Activated T-helper 17 cell treated with anti-CD3 and anti-CD28 coated beads, Interleukin-2, amount 50 U/mL, for 72 hours (primary cell): ENCODE results near the gene CHAC2. TPM values are rescaled to one million over a fixed set of nuclear protein-coding genes. Genes with fewer than 3 reads are reported as not detected.
"Not testable (repeated sequence)": the region's sequence is repeated elsewhere in the genome, so short reads cannot be mapped to it uniquely, and the experiment has no call there.

Experiments
- ATAC-seq: fragments of 150-1000 bp; cut with Tn5 transposase; replicated peaks from 2 replicates; pipeline ENCODE4 v1.10.0; 2021; ENCODE audit warnings: mild to moderate bottlenecking, moderate library complexity
- H3K27ac Mint-ChIP-seq: one replicate; pipeline ENCODE4 v1.8.0; 2022; ENCODE audit warnings: mixed read lengths
- H3K27me3 Mint-ChIP-seq: one replicate; pipeline ENCODE4 v1.8.0; 2022; ENCODE audit warnings: mixed read lengths
- H3K36me3 Mint-ChIP-seq: one replicate; pipeline ENCODE4 v1.8.0; 2022; ENCODE audit warnings: low read depth, mild to moderate bottlenecking, mixed read lengths
- H3K4me1 Mint-ChIP-seq: one replicate; pipeline ENCODE4 v1.8.0; 2022; ENCODE audit warnings: mixed read lengths
- H3K4me3 Mint-ChIP-seq: one replicate; pipeline ENCODE4 v1.8.0; 2022; ENCODE audit warnings: mild to moderate bottlenecking, mixed read lengths
- H3K9me3 Mint-ChIP-seq: one replicate; pipeline ENCODE4 v1.8.0; 2022; ENCODE audit warnings: mixed read lengths
- total RNA-seq, 2 donors: library from RNA; stranded (reverse); gene quantifications; one replicate each; pipeline ENCODE4 v1.2.3, GENCODE V29; 2022

CHAC2 gene
- 10 to 100 TPM in 1 of 2 donors, 1 to 10 TPM in 1; 3.3 to 17.7 TPM for total RNA-seq

GRCh38 chr2:53767405-53768241 is at the start of gene CHAC2:
Gene CHAC2 (plus strand): TSS chr2:53767804. CDS start chr2:53767887, 83 bp downstream.
- ATAC-seq, result peak; percentile 93
- H3K9me3 Mint-ChIP-seq, result no peaks in the 10 kb centered on the region
- H3K4me3 Mint-ChIP-seq, result peak within 1 kb of the TSS; percentile 93
- peaks cover 30% of the 10 kb centered on the region for H3K36me3 Mint-ChIP-seq
- no peaks in the 10 kb centered on the region for H3K27me3 Mint-ChIP-seq
- peaks cover 15% of the 10 kb centered on the region for H3K4me1 Mint-ChIP-seq
- peak within 1 kb of the TSS; percentile 91 for H3K27ac Mint-ChIP-seq

- H3K9me3 Mint-ChIP-seq, ATAC-seq, H3K4me3 Mint-ChIP-seq, H3K27ac Mint-ChIP-seq, H3K27me3 Mint-ChIP-seq: not testable (repeated sequence)
- Mint-ChIP-seq H3K4me1 (peaks cover 21% of the 10 kb centered on the region), H3K36me3 (peaks cover 62% of the 10 kb centered on the region)
These were observed 46.7 kb upstream of the CHAC2 start for GRCh38 chr2:53720944-53721343.

- peak overlapping the region; percentile 37 for H3K27ac Mint-ChIP-seq
- peaks cover 72% of the 10 kb centered on the region for H3K36me3 Mint-ChIP-seq
- H3K4me3 Mint-ChIP-seq, result no peak overlapping the region
- H3K4me1 Mint-ChIP-seq, result peaks cover 13% of the 10 kb centered on the region
- H3K9me3 Mint-ChIP-seq, result no peaks in the 10 kb centered on the region
- no peaks in the 10 kb centered on the region for H3K27me3 Mint-ChIP-seq
- ATAC-seq, result peak; percentile 42
These were observed 43.1 kb upstream of the CHAC2 start for GRCh38 chr2:53724536-53724935.

- Mint-ChIP-seq H3K9me3 (no peaks in the 10 kb centered on the region), H3K27ac (no peak overlapping the region), H3K4me3 (no peak overlapping the region), H3K4me1 (peaks cover 13% of the 10 kb centered on the region), H3K36me3 (peaks cover 77% of the 10 kb centered on the region), H3K27me3 (no peaks in the 10 kb centered on the region)
- ATAC-seq, result no peak
These were observed 41.9 kb upstream of the CHAC2 start for GRCh38 chr2:53725662-53726061.

GRCh38 chr2:53727921-53728320 is 39.7 kb upstream of the CHAC2 start:
- peaks cover 65% of the 10 kb centered on the region for H3K36me3 Mint-ChIP-seq
- H3K4me3 Mint-ChIP-seq, result no peak overlapping the region
- H3K27me3 Mint-ChIP-seq, result no peaks in the 10 kb centered on the region
- peaks cover 8% of the 10 kb centered on the region for H3K4me1 Mint-ChIP-seq
- H3K27ac Mint-ChIP-seq, result no peak overlapping the region
- no peak for ATAC-seq
- no peaks in the 10 kb centered on the region for H3K9me3 Mint-ChIP-seq

GRCh38 chr2:53729143-53729762 is 38.4 kb upstream of the CHAC2 start:
- H3K36me3 Mint-ChIP-seq, result peaks cover 73% of the 10 kb centered on the region
- no peak overlapping the region for H3K4me3 Mint-ChIP-seq
- H3K9me3 Mint-ChIP-seq, result no peaks in the 10 kb centered on the region
- no peaks in the 10 kb centered on the region for H3K27me3 Mint-ChIP-seq
- no peak overlapping the region for H3K27ac Mint-ChIP-seq
- ATAC-seq, result no peak
- H3K4me1 Mint-ChIP-seq, result peaks cover 6% of the 10 kb centered on the region

GRCh38 chr2:53737091-53737490 is 30.5 kb upstream of the CHAC2 start:
- H3K9me3 Mint-ChIP-seq, result no peaks in the 10 kb centered on the region
- no peak overlapping the region for H3K27ac Mint-ChIP-seq
- H3K36me3 Mint-ChIP-seq, result peaks cover 43% of the 10 kb centered on the region
- H3K27me3 Mint-ChIP-seq, result no peaks in the 10 kb centered on the region
- peaks cover 11% of the 10 kb centered on the region for H3K4me1 Mint-ChIP-seq
- no peak for ATAC-seq
- H3K4me3 Mint-ChIP-seq, result no peak overlapping the region

GRCh38 chr2:53739032-53739431 is 28.6 kb upstream of the CHAC2 start:
- Mint-ChIP-seq H3K9me3 (no peaks in the 10 kb centered on the region), H3K27me3 (no peaks in the 10 kb centered on the region), H3K4me3 (no peak overlapping the region), H3K27ac (no peak overlapping the region), H3K36me3 (peaks cover 41% of the 10 kb centered on the region), H3K4me1 (peaks cover 16% of the 10 kb centered on the region)
- ATAC-seq, result no peak

GRCh38 chr2:53740170-53740569 is 27.4 kb upstream of the CHAC2 start:
- no peak overlapping the region for H3K27ac Mint-ChIP-seq
- peaks cover 36% of the 10 kb centered on the region for H3K36me3 Mint-ChIP-seq
- H3K4me3 Mint-ChIP-seq, result no peak overlapping the region
- no peaks in the 10 kb centered on the region for H3K9me3 Mint-ChIP-seq
- ATAC-seq, result no peak
- H3K27me3 Mint-ChIP-seq, result no peaks in the 10 kb centered on the region
- peaks cover 16% of the 10 kb centered on the region for H3K4me1 Mint-ChIP-seq

GRCh38 chr2:53744395-53745065 is 23.1 kb upstream of the CHAC2 start:
- H3K27ac Mint-ChIP-seq, result no peak overlapping the region
- H3K9me3 Mint-ChIP-seq, result no peaks in the 10 kb centered on the region
- H3K36me3 Mint-ChIP-seq, result peaks cover 57% of the 10 kb centered on the region
- H3K4me3 Mint-ChIP-seq, result no peak overlapping the region
- no peaks in the 10 kb centered on the region for H3K27me3 Mint-ChIP-seq
- H3K4me1 Mint-ChIP-seq, result peaks cover 17% of the 10 kb centered on the region
- no peak for ATAC-seq

GRCh38 chr2:53750041-53750768 is 17.4 kb upstream of the CHAC2 start:
- no peaks in the 10 kb centered on the region for H3K9me3 Mint-ChIP-seq
- H3K27me3 Mint-ChIP-seq, result no peaks in the 10 kb centered on the region
- H3K4me1 Mint-ChIP-seq, result peaks cover 14% of the 10 kb centered on the region
- H3K27ac Mint-ChIP-seq, result peak overlapping the region; percentile 39
- ATAC-seq, result no peak
- no peak overlapping the region for H3K4me3 Mint-ChIP-seq
- H3K36me3 Mint-ChIP-seq, result peaks cover 65% of the 10 kb centered on the region

GRCh38 chr2:53751728-53752127 is 15.9 kb upstream of the CHAC2 start:
- Mint-ChIP-seq H3K9me3 (no peaks in the 10 kb centered on the region), H3K27me3 (no peaks in the 10 kb centered on the region), H3K36me3 (peaks cover 58% of the 10 kb centered on the region), H3K4me3 (peak overlapping the region; percentile 47), H3K27ac (peak overlapping the region; percentile 39), H3K4me1 (peaks cover 14% of the 10 kb centered on the region)
- ATAC-seq, result peak; percentile 93

GRCh38 chr2:53752385-53752784 is 15.2 kb upstream of the CHAC2 start:
- Mint-ChIP-seq H3K4me3 (no peak overlapping the region), H3K27ac (peak overlapping the region; percentile 39), H3K36me3 (peaks cover 58% of the 10 kb centered on the region), H3K4me1 (peaks cover 14% of the 10 kb centered on the region), H3K27me3 (no peaks in the 10 kb centered on the region), H3K9me3 (no peaks in the 10 kb centered on the region)
- no peak for ATAC-seq

- Mint-ChIP-seq H3K27me3 (no peaks in the 10 kb centered on the region), H3K4me3 (no peak overlapping the region), H3K36me3 (peaks cover 54% of the 10 kb centered on the region), H3K27ac (peak overlapping the region; percentile 39), H3K9me3 (no peaks in the 10 kb centered on the region), H3K4me1 (peaks cover 9% of the 10 kb centered on the region)
- peak; percentile 56 for ATAC-seq
These were observed 14.6 kb upstream of the CHAC2 start for GRCh38 chr2:53753041-53753440.
